GM12865 (cell line): Measurements from ENCODE around the gene BAG5.

Source experiments
- DNase-seq: peaks from one replicate; pipeline ENCODE4 v3.0.0; 2010; ENCODE audit warnings: low read depth
- H3K4me3 ChIP-seq: 2 replicates; pipeline ENCODE4 v1.5.1; 2011; ENCODE audit warnings: mild to moderate bottlenecking, low read depth, low read length, control low read depth
- TF ChIP-seq, protein P1 (sequence below): IDR thresholded peaks from 2 replicates; pipeline ENCODE4 v1.5.1; 2011; ENCODE audit warnings: low read length, control low read depth, low read depth, inconsistent platforms; ENCODE audit not compliant: insufficient read depth; ENCODE audit errors: missing control alignments

The BAG5 gene

DNA sequence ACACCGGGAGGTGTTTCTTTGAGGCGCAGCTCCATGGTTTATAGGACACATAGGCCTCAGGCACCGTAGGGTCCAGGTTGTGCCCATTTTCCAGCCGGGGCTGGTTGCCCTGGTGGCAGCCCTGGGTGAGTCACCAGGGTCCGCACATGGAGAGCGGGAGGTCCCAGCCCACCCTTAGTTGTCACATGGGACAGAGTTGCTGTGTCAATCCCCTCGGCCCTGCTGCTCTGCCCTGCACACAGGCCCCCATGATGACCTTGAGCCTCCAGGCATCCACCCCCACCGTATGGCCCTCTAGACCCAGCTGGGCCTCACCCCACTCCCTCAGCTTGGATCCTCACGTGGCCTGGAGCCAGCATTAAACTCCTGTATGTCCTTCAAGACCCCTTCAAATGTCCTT is 25.8 kb downstream of the BAG5 start:
- TF ChIP-seq, protein P1, sequence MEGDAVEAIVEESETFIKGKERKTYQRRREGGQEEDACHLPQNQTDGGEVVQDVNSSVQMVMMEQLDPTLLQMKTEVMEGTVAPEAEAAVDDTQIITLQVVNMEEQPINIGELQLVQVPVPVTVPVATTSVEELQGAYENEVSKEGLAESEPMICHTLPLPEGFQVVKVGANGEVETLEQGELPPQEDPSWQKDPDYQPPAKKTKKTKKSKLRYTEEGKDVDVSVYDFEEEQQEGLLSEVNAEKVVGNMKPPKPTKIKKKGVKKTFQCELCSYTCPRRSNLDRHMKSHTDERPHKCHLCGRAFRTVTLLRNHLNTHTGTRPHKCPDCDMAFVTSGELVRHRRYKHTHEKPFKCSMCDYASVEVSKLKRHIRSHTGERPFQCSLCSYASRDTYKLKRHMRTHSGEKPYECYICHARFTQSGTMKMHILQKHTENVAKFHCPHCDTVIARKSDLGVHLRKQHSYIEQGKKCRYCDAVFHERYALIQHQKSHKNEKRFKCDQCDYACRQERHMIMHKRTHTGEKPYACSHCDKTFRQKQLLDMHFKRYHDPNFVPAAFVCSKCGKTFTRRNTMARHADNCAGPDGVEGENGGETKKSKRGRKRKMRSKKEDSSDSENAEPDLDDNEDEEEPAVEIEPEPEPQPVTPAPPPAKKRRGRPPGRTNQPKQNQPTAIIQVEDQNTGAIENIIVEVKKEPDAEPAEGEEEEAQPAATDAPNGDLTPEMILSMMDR: no peak
- DNase-seq: no peak
- H3K4me3 ChIP-seq: no peak overlapping the region

GRCh38 chr14:103535891-103536565 is 26.4 kb downstream of the BAG5 start:
- DNase-seq: no peak
- TF ChIP-seq, protein P1: no peak
- H3K4me3 ChIP-seq: no peak overlapping the region

- DNase-seq: no peak
- TF ChIP-seq, protein P1: no peak
- H3K4me3 ChIP-seq: no peak overlapping the region
These were observed 27.2 kb downstream of the BAG5 start for GRCh38 chr14:103535081-103535890.

DNA sequence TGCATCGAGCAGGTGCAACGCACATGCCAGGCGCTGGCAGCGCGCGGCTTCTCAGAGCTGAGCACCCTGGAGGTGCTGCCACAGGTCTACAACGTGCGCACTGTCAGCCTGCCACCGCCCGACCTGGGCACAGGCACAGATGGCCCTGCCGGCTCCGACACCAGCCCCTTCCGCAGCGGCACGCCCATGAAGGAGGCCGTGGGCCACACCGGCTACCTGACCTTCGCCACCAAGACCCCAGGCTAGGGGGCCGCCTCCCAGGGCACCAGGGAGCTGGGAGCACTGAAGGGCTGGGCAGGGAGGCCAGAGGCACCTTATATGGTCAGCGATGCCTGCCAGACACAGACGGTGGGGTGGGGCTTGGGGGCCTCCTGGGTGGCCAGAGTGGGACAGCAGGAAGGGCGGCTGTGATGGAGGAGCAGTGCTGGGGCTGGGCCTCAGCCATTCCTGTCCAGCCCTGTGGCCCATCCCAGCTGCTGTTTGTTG is 27.8 kb downstream of the BAG5 start:
- TF ChIP-seq, protein P1: no peak
- no peak for DNase-seq

GRCh38 chr14:103533999-103534575 is 28.4 kb downstream of the BAG5 start:
- TF ChIP-seq, protein P1: no peak
- no peak for DNase-seq
- H3K4me3 ChIP-seq: no peak overlapping the region

More for the DNA sequence above, 27.8 kb downstream of the BAG5 start:
- no peak overlapping the region for H3K4me3 ChIP-seq

DNA sequence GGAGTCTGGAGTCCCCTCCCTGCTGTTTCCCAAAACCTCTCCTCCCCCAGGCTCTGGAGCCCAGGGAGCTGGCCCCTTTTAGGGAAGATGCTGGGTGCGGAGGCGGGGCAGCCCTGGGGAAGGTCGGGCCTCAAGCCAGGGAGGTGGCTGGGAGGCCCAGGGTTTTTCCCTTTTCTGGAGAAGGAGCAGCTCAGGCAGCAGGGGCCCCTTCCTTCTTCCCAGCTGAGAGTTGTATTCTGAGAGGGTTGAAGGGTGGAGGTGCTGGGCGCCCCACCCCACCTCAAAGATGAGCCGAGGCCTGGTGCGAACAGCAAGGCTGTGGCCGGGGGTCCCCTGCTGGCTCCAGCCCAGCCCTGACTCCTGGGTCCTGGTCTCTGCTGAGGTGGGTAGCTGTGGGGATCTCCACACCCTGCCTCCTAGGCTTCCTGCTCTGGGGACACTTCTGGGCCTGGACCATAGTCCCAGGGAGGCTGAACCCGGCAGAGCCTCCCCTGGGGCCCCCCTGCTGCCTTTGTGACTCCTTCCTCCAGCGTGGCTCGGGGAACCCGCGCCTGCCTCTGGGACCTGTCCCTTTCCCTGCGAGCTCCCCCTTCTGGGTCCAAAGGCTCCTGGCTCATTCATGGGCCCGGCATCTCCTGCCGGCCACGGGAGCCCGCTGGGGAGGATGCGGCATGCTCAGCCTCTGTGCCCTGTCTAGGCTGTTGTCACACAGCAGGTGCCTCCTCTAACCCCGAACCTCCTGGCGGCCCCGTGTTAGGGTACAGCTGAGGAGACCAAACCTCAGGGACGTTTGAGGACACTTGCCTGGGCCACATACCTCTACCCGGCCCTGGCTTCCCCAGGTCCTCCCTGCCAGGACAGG is 29.1 kb downstream of the BAG5 start:
- H3K4me3 ChIP-seq: no peak overlapping the region
- no peak for DNase-seq
- TF ChIP-seq, protein P1: no peak
